Measurements from ENCODE around the gene UBE2D2.

Gene UBE2D2

DNA sequence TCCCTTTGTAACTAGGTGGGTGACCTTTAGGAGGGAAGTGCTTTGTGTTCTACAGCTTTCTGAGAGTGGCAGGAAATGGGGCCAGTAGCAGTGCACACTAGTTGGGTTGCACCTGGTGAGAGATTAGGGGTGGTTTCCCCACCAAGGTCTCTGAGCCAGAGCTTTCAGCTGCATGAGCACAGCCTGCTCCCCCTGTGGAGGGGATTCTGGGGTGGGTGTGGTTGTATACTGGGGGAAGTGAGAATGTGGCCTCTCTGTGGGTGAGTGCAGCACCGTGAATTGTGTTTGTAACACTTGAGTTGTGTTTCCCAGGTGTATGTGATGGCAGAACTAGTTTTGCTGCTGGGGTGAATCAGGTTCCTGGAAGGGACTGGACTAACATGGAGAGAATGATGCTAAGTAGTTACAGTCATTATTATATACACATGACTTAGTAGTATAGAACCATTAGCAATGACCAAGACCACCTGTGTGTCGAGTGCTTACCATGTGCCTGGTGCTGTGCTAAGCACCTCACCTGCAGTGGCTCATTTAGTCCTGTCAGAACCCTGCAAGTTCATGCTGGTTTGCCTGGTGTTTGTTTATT lies 75.2 kb downstream of the UBE2D2 start:
- DNase-seq (ENCODE audit: low read depth): no peak

DNA sequence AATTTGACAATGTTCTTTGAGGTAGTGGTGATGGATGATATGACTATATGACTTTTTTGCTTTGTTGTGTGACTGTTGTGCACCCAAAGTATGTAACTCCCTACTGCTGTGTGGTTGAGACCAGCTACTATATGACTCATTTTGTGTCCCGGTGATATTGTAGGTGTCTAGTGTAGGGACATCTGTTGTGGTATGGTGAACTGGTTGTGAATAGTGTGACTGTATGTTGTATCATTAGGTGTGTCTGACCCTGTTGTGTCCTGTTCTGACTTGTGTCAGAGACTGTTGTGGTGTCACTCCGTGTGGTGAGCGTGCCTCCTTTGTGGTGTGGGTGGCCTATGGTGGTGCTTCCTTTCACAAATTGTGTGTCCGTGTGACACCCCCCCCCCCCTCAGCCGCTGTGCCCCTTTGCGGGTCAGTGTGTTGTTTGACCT lies 75.9 kb downstream of the UBE2D2 start:
- DNase-seq (ENCODE audit: low read depth): no peak

DNA sequence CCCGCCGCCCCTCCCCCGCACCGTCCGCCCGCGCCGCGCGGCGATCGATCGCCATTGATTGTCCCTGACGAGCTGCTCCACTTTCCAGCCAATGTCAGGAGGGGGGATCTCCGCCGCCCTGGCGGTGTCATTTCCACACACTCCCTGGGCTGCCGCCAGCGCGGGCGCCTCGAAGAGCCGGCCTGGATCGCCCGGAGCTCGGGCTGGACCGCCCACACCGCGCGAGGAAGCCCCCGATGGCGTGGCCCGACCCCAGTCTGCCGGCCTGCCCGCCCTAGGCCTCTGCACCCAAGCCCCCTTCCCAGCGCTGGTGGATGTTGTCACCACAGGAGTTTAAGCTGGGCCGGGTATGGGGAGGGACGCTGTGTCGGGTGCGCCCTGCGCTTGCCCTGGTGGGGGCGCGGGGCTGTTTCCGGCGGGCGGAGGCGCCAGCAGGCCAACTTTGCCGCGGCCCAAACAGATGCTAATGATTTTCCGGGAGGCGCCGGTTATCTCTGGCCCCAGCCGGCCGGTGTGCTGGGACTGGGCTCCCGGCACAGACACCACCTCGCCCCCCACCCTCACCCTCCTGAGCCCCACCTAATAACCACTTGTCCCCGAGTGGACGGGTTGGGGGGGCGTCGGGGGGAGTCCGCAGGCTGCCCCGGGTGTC lies 76.4 kb downstream of the UBE2D2 start:
- DNase-seq (ENCODE audit: low read depth): peak; percentile 58

DNA sequence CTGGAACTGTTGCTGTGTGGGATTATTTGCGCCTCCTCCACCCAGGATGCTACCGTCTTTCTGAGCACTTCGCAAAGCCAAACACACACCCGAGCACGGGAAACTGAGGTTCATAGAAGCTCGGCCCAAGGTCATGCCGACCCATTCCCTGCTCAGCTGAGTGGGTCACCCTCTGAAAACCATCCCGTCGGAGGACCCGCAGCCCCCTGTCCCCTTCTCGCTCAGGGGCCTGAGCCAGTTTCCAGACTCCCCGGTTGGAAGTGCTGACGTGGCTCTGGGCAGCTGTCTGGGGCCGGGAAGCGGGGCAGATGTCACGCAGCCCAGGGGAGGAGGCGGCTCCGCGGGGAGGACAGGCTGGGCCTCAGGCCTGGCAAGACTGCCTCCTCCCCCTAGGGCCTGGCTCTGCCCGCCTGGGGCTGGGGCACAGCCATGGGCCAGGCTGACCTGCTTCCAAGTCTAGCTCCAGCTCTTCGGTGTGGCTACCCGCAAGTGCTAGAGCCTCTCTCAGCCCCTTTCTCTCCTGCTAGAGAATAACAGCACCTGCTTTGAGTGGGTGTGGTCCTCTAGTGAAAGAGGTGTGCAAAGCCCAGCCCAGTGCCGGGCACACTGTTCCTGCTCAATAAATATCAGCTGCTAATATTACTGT lies 77.1 kb downstream of the UBE2D2 start:
- DNase-seq (ENCODE audit: low read depth): peak; percentile 60

DNA sequence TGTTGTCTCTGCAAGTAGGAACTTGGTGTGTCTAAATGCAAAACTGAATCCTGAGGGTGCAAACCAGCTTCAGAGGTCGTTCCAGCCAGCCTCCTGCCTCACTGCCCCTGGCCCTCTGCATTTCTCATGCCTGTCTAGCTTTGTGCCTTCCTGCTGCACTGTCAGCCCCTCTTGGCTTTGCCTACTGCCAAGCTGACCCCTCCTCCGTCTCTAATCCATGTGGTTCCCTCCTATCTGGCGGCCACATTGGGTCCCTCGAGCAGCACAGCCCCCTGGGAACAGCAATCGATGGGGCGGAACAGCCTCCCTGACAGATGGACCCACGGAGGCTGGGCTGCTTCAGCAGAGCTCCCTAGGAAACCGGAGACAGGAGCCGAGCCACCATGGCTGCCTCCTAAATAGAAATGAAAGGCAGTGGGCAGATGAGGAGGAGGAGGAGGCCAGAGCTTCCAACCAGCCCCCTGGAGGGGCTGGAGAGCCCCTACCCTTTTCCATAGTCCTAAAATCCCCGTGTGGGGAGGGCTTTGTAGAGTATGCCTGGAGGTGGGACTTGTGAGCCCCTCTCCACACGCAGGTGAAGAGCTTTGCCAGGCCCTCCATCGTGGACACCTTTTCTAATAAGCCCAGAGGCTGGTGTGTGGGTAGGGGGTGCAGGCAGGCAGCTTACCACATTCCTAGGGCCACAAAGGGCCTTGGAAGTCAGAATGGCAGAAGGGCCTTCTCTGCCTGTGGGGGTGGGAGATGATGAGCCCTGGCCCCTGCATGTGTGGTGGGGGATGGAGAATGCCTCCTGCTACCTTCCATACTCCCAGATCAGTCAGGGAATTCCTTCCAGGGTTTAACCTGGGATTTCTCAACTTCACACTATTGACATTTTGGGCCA lies 77.8 kb downstream of the UBE2D2 start:
- no peak for DNase-seq (ENCODE audit: low read depth)

DNA sequence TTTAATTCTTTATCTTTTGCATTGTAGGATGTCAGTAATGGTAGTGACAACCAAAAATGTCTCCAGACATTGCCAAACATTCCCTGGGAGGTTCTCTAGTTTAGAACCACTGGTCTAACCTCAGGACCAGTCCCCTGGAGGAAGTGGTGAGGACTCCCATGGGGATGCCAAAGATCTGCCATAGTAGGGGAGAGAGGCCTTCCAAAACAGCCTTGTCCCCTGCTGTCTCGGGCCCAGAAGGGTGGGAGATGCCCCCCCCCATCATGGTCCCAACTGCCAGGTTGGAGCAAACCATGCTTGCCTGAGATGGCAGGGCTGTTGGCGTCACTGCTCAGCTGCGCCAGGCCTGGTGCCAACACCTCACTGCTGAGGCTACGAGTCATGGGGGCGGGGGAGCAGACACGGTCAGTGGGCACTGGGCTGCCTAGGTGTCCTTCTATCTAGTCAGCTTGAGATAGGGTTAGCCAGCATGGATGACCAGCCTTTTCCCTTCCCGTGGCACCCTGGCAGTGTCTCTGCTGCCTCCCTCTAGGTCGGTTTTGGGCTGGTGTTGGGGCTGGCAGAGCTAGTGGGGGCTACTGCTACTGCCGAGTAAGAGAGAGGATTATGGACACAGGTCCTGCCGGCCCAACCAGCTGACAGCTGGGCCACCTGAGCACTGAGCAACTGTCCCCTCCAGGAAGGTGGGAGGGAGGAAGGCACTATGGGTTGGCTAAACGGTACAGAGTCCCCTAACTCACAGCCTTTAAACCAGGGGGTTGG lies 78.7 kb downstream of the UBE2D2 start:
- no peak for DNase-seq (ENCODE audit: low read depth)

DNA sequence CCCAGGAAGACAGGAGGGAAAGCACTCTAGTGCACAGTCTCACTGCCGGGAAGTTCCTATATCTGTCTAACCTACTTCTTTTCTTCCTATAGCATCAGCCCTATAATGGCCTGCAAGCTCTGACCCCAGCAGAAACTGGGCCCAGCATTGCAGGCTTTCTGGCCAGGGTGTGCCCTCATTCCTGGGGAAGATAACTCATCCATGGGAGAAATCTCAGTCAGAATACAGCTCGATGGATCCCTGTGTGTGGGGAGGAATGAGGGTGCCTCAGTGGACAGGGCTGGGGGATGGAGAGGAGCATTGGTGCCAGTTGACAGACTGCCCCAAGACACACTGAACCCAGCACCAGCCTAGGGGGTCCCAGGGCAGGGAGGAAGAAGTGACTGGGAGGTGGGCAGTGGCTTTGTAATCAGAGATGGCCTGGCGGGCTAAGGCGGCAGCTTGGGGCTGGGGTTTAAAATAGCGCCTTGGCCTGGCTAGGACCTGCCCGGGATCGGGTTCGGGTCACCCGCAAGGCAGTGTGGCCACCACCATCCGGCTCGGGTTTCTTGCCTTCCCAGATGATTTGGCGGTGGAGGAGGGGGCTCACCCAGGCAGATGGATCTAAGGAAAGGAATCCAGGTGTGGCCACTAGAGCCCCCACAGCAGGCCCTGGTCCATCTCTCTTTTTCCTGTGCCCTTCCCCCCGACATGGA lies 79.4 kb downstream of the UBE2D2 start:
- DNase-seq (ENCODE audit: low read depth): no peak

DNA sequence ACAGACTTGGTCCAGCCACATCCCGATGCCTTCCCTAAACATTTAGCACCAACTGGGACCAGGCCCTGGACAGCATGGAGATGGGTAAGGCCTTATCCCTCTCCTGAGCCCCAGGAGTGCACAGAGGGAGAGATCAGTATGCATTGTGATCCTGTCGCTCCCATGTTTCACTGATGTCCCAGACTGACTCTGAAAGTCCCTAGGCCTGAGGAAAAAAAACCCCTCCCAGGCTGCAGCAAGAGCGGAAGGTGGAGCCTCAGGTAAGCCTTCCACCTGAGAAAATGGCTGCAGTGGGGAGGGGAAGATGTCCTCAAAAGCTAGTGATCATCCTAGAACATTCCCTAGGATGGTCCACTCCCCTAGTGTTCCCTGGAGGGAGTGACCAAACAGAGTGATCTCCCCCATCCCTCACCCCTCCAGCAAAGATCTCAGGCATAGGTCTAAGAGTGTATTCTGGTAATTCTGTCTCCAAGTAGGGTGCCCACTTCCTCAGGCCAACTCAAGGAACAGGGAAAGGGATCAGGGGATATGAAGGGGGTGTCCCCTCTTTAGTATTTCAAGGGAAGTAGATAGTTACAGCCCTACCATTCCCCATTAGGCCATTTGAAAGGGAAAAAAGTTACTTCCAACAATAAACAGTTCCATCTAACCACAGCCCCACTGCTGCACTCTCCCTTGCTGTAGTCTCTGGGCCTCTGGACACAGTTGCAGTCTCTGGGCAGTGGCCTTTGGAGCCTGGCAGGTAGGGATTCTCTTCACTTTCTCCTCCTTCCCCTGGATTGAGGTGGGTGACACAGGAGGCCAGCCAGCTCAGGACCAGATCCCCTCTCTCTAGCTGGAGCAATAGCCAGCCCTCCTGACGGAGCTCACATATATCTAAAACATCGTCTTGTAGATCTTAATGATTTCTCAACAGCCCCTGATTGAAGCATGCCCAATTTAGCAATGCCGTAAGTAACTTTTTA lies 80.3 kb downstream of the UBE2D2 start:
- DNase-seq (ENCODE audit: low read depth): no peak

DNA sequence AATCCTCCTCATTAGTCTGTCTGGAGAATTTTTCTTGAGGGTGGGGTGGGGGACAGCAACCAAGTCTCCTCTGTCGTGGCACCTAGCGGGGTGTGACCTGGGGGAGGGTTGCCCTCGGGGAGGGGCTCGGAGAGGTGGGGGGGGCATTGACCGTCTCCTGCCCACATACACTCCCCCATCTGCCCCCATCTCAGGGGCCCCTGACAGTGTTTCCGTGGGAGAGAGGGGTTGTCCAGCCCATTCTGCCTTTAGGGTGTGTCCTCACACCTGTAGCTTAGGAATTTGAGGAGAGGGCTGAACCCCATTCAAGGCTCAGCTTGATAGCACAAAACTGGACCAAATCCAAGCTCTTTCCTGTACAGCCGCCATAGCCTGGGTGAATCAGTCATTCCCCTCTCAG lies 81.1 kb downstream of the UBE2D2 start:
- no peak for DNase-seq (ENCODE audit: low read depth)

DNA sequence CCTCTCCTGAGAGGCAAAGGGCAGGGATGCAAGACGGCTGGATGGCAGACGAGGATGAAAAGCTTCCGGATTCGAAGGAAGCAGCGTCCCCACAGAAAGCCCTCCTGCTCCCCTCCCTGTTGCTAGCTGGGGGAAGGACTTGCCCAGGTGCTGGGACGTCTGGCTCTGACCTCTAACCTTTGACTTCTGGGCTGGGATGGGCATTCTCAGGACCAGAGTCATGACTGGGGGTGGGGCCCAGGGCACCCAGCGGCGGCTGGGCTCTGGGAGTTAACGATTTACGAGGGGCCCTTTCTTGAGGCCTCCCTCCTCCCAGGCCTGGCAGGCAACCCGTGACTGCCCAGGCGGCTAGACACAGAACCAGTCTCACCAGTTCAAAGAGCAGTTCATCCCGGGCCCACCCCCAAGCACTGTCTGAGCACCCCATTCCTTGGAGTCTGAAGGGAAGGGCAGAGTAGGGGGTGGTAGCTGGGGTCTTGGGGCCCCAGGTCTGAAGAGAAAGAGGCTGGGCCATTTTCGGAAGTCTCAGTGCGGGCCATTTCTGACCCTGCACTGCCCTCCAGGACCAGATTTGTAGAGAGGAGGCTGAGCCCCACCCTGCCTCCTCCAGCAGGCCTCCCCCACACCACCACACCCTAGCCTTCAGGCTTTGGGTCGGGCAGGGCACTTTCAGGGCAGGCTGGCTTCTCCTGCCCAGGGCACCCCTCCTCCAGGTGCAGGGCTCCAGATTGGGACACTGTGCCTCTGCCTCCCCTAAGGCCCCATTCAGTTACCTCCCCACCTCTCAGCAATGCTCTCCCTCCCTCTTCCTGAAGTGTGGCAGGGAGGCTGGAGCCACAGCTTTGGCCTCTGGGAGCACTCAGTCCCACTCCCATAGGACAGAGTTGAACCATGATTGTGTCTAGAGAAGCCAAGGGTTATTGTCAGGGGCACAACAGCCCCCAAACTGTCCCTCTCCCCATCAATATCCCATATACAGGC lies 82.0 kb downstream of the UBE2D2 start:
- no peak for DNase-seq (ENCODE audit: low read depth)

DNA sequence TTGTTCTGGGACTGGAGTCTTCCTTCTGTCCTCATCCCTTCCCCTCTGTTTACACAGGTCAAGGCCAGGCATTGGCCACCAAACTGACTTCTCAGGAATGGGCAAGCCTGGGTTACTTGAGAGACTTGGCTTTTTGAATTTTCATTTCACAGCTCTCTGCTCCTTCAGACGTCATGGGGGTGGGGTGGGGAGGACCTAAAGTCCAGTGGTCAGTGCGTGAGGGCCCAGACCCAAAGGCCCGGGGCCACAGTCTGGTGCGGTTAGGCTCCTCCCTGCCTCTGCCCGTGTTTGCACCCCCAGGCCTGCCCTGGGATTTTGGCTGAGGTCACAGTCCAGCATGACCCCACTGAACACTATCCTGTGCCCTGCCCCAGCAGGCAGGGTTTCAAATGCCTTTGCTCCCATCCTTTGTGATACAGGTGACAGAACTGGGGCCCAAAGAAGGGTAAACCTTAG lies 82.9 kb downstream of the UBE2D2 start:
- no peak for DNase-seq (ENCODE audit: low read depth)

DNA sequence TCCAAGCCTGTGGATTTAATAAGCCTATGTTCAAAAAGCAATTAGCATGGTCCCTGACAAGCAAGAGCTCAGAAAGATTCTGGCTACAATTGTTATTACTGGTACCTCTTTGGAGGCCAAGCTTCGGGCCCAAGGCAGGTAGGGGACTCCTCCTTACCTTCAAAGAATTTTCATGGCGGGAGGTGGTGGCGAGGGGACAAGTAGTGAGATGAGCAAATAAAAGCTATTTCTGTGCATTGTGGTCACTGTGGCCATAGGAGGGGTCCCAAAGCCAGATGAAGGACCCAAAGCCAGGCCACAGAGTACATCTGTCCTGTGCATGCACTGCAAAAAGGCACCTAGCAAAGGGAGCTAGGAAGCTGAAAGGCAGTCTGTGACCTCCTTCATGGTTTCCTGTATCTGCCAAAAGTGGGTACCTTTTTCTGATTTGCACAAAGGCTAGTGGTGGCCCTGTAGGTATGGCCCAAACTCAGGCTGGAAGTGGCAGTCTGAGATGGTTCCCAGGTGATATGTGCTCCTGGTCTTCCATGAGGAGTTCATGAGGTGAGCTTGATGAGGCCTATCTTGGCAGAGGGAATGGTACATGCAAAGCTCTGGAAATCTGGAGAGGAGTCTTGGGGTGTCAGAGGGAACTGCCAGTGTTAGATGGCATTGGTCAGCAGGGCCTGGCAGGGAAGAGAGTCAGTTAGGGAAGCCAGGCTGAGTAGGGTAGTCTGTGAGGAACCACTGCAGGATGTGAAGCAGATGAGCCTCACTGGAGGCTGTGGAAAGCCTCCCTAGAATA lies 83.7 kb downstream of the UBE2D2 start:
- no peak for DNase-seq (ENCODE audit: low read depth)

DNA sequence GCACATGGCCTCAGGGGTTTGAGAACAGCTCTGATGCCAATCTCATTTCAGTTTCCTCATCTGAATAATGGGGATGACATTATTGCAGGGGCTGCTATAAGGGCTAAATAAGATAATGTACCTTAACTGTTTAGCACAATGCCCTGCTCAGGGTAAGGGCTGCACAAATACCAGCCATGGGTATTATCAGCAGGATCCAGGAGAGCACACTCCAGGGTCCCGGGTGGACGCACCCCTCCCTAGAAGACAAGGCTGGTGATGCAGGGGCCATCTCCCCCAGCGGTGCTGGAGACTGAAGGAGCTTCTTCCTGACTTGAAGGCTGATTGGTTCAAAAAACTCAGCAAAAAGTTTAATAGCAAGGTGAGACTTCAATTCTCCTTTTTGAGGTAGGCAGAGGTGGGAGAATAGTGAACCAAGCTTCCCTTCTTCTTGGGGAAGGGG lies 84.3 kb downstream of the UBE2D2 start:
- DNase-seq (ENCODE audit: low read depth): no peak

DNA sequence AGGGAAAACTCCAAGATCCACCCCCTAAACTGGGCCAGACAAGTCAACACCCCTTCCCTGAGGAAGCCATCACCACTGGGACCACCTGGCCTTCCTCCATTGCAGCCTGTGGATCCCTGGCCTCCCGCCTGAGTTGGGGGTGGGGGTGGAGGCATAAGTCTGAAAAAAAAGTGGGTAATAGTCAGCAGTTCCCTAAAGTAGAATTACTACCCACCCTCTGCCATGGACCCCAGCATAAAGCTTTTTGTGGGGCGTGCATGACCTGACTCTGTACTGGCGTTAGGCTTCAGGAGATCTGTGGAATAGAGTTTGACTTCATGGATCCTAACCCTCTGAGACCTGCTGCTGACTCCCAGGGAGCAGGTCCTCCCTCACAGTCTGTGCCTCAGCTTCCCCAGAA lies 85.0 kb downstream of the UBE2D2 start:
- DNase-seq (ENCODE audit: low read depth): no peak

DNA sequence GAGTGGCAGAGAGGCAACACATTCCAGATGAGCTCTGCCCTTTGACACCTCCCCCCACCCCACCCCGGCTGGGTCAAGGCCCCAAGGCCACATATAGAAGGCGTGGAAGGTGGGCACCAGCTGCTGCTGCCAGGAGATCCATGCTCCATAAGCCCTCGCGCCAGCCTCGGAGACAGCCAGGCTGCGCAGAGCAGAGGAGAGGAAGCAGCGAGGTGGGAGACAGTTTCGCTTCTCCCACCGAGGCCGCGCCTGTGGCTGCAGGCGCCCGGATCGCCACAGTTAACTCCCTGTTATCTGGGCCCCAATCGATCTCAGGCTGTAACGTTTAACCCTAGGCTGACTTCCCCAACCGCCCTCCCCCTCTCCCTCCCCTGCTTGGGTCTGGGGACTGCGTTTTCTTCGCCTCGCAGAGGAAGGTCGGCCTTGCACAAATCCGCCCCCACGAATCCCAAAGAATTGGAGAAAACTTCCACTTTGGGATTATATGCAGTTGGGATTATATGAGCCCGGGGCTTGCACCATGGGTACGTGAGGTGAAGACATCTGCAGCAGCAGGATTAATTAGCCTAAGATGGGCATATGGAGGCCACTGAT lies 85.9 kb downstream of the UBE2D2 start:
- no peak for DNase-seq (ENCODE audit: low read depth)

DNA sequence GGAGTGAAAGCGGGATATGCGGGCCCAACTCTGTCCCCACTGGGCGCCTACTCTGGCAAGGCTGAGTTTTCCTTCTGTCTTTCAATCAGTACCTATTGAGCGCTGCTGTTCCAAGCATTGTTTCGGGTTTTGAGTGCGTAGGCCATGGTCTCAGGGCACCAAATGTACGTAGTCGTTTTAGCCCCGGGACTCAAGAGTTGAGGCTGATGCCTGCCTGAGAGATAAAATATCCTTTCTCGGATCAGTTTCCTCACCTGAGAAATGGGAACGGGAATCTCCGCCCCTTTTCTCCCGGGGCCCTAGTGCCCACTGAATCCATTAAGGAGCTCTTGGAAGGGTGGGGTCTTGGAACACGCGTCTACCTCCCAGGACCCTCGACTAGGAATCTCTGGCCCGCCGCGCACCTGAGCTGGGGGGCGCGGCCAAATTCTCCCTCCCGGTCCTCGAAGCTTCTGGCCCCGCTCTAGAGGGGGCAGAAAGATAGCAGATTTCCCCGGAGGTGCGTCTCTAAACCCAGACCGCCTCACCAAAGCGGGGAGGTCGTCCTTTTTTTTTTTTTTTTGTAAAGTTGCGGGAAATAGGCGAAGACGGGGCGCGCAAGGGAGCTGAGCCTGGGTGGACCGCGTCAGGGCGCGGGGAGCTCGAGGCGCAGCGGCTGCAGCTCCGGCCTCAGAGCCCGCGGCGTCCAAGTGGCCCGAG lies 86.5 kb downstream of the UBE2D2 start:
- no peak for DNase-seq (ENCODE audit: low read depth)

All from amniotic epithelial cell (primary cell).